OCI-LY1 (cell line): ENCODE measurements around the gene CDC42EP3.

ENCODE experiments used
- CTCF ChIP-seq: fragments of 200-600 bp; sonication (generic), shearing (Covaris generic); IDR thresholded peaks from 2 replicates; pipeline ENCODE4 v1.5.1; 2017; ENCODE audit warnings: mild to moderate bottlenecking, antibody characterized with exemption, low read length, moderate library complexity, mixed read lengths
- EZH2 ChIP-seq: fragments of 200-600 bp; sonication (generic), shearing (Covaris generic); IDR thresholded peaks from 2 replicates; pipeline ENCODE4 v1.8.0; 2017; ENCODE audit warnings: borderline replicate concordance, mixed run types, mild to moderate bottlenecking, antibody characterized with exemption, low read length, moderate library complexity, mixed read lengths

DNA sequence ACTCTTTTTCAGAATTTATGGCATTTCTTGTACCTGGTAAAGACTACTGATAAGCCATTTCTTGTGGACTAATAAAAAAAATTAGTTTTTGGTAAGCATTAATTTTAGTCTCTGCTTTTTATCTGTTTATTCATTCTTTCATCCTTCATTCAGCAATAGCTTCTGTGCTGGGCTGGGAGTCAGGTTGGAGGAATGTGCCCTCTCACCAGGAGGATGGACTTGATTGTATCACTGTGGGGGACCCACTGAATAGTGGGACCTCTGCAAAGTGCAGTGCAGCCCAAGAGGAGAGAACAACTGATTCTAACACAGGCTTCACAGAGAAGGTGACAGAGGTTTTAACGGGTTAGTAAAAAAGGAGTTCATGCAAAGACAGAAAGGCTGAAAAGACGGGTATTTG is 39.1 kb downstream of the CDC42EP3 start:
- TF ChIP-seq CTCF: no peak
- TF ChIP-seq EZH2: no peak
